Stimulated activated effector memory CD8-positive, alpha-beta T cell treated with anti-CD3 and anti-CD28 coated beads, Interleukin-12 subunit alpha, Interleukin-12 subunit beta, amount 100 ng/mL, for 72 hours (primary cell): ENCODE measurements around the gene RASA3.

ENCODE experiments used
- ATAC-seq: fragments of 150-1000 bp; cut with Tn5 transposase; 2 replicates; pipeline ENCODE4 v1.10.0; 2021
- DNase-seq, 2 donors: peaks; one replicate each; pipeline ENCODE4 v3.0.0; 2021 to 2022; ENCODE audit warnings: low spot score in 2 of 2
- H3K27ac Mint-ChIP-seq: one replicate; pipeline ENCODE4 v1.8.0; 2022; ENCODE audit warnings: mild to moderate bottlenecking, mixed read lengths
- H3K36me3 Mint-ChIP-seq: one replicate; pipeline ENCODE4 v1.8.0; 2022; ENCODE audit warnings: mild to moderate bottlenecking, mixed read lengths
- H3K4me1 Mint-ChIP-seq: one replicate; pipeline ENCODE4 v1.8.0; 2022; ENCODE audit warnings: mixed read lengths
- H3K4me3 Mint-ChIP-seq: one replicate; pipeline ENCODE4 v1.8.0; 2022; ENCODE audit warnings: mild to moderate bottlenecking, mixed read lengths
- H3K9me3 Mint-ChIP-seq: one replicate; pipeline ENCODE4 v1.8.0; 2022; ENCODE audit warnings: mixed read lengths

RASA3 gene

DNA sequence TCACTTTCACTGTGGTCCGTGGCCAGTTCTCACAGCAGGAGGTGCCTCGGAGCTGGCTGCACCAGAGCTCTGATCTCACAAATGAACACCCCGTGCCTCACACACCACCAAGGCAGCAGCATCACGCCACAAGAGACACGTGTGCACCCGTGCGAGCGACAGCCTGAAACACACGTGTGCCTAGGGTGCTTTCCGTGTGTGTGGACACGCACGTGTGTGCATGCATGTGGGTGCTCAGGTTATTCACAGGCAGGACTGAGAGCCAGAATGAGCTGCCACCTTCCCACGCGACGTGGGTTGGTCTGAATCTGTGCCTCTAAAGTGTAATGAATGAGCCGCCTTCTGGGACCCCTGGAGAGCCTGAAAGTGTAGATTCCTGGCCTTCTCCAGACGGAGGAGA lies 90.9 kb downstream of the RASA3 start:
- Mint-ChIP-seq H3K9me3 (no peaks in the 10 kb centered on the region), H3K4me1 (peaks cover 61% of the 10 kb centered on the region), H3K36me3 (peaks cover 80% of the 10 kb centered on the region), H3K27ac (no peak overlapping the region), H3K4me3 (no peak overlapping the region)
- ATAC-seq (no peak), DNase-seq (no peak)

GRCh38 chr13:114039471-114040141 lies 92.8 kb downstream of the RASA3 start:
- Mint-ChIP-seq H3K27ac (no peak overlapping the region), H3K4me3 (no peak overlapping the region), H3K36me3 (peaks cover 73% of the 10 kb centered on the region), H3K4me1 (peaks cover 46% of the 10 kb centered on the region), H3K9me3 (no peaks in the 10 kb centered on the region)
- no peak for DNase-seq
- ATAC-seq: no peak

DNA sequence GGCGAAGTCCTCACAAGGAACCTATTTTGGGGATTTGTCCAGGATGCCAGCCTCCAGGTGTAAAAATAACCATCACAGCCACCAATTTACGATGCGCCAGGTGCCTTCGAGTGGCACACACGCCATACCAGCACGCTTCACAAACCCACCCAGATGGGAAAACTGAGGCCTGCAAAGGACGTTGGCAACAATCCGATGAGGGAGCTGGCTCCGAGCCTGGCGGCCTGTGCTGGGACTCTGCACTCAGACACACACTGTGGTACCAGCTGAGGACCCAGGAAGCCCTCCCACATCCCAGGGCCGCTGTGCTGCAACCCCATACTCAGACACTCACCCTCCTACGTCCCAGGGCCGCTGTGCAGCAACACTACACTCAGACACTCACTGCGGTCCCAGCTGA lies 93.5 kb downstream of the RASA3 start:
- H3K4me3 Mint-ChIP-seq: no peak overlapping the region
- ATAC-seq: no peak
- no peak for DNase-seq
- H3K36me3 Mint-ChIP-seq: peaks cover 73% of the 10 kb centered on the region
- H3K4me1 Mint-ChIP-seq: peaks cover 47% of the 10 kb centered on the region
- no peaks in the 10 kb centered on the region for H3K9me3 Mint-ChIP-seq
- H3K27ac Mint-ChIP-seq: no peak overlapping the region

DNA sequence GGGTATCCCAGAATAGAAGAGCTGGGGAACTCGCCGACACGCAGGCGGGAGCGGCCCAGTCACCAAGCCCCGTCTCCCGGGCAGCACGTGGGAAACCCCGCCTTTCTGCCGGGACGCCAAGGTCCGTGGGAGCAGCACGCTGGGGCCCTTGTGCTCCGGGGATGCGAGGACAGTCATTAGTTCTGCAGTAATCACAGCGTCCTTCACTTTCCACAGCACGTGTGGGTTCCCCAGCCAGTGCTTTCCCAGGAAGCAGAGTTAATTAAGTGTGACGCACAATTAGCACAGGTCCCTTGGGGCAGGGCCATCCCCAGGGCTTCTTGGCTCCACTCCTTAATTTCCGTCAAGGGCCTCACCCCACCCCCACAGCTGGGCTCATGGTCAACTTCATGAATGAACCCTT lies 94.2 kb downstream of the RASA3 start:
- ATAC-seq (no peak), DNase-seq (no peak)
- Mint-ChIP-seq H3K4me3 (no peak overlapping the region), H3K9me3 (no peaks in the 10 kb centered on the region), H3K27ac (no peak overlapping the region), H3K36me3 (peaks cover 67% of the 10 kb centered on the region), H3K4me1 (peaks cover 47% of the 10 kb centered on the region)

DNA sequence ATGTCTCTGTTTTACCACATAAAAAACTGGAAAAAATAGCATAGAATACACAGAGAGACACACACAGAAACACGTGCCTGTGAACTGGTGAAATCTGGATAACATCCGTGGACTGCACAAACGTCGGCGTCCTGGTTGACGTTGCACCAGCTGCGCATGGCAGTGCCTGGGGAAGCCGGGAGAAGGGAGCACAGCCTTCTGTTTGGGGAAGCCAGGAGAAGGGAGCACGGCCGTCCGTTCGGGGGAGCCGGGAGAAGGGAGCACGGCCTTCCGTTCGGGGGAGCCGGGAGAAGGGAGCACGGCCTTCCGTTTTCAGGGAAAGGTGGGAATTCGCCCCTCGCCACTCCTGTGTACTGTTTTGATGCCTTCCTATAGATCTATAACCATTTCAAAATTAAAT lies 94.7 kb downstream of the RASA3 start:
- Mint-ChIP-seq H3K4me1 (peaks cover 42% of the 10 kb centered on the region), H3K9me3 (no peaks in the 10 kb centered on the region), H3K4me3 (no peak overlapping the region), H3K36me3 (peaks cover 62% of the 10 kb centered on the region), H3K27ac (peak overlapping the region; percentile 48)
- ATAC-seq: no peak
- no peak for DNase-seq

- ATAC-seq (no peak), DNase-seq (no peak)
- H3K27ac Mint-ChIP-seq: peak overlapping the region; percentile 58
- H3K9me3 Mint-ChIP-seq: no peaks in the 10 kb centered on the region
- H3K4me3 Mint-ChIP-seq: no peak overlapping the region
- H3K36me3 Mint-ChIP-seq: peaks cover 57% of the 10 kb centered on the region
- peaks cover 44% of the 10 kb centered on the region for H3K4me1 Mint-ChIP-seq
Measured at GRCh38 chr13:114035583-114036531, 96.6 kb downstream of the RASA3 start.

GRCh38 chr13:114035186-114035582 lies 97.2 kb downstream of the RASA3 start:
- ATAC-seq: no peak
- Mint-ChIP-seq H3K9me3 (no peaks in the 10 kb centered on the region), H3K4me1 (peaks cover 49% of the 10 kb centered on the region), H3K4me3 (no peak overlapping the region), H3K27ac (peak overlapping the region; percentile 78), H3K36me3 (peaks cover 53% of the 10 kb centered on the region)
- DNase-seq: no peak

- Mint-ChIP-seq H3K4me3 (no peak overlapping the region), H3K4me1 (peaks cover 55% of the 10 kb centered on the region), H3K36me3 (peaks cover 52% of the 10 kb centered on the region), H3K27ac (peak overlapping the region; percentile 78), H3K9me3 (no peaks in the 10 kb centered on the region)
- ATAC-seq (no peak), DNase-seq (no peak)
Measured at GRCh38 chr13:114034481-114034891, 97.9 kb downstream of the RASA3 start.

- no peaks in the 10 kb centered on the region for H3K9me3 Mint-ChIP-seq
- H3K4me1 Mint-ChIP-seq: peaks cover 51% of the 10 kb centered on the region
- ATAC-seq: no peak
- H3K4me3 Mint-ChIP-seq: no peak overlapping the region
- no peak for DNase-seq
- H3K27ac Mint-ChIP-seq: peak overlapping the region; percentile 78
- H3K36me3 Mint-ChIP-seq: peaks cover 48% of the 10 kb centered on the region
Measured at GRCh38 chr13:114033541-114034315, 98.7 kb downstream of the RASA3 start.

- Mint-ChIP-seq H3K36me3 (peaks cover 49% of the 10 kb centered on the region), H3K4me1 (peaks cover 46% of the 10 kb centered on the region), H3K4me3 (no peak overlapping the region), H3K27ac (peak overlapping the region; percentile 65), H3K9me3 (no peaks in the 10 kb centered on the region)
- DNase-seq (no peak), ATAC-seq (no peak)
Measured at GRCh38 chr13:114032126-114032799, 100.2 kb downstream of the RASA3 start.

DNA sequence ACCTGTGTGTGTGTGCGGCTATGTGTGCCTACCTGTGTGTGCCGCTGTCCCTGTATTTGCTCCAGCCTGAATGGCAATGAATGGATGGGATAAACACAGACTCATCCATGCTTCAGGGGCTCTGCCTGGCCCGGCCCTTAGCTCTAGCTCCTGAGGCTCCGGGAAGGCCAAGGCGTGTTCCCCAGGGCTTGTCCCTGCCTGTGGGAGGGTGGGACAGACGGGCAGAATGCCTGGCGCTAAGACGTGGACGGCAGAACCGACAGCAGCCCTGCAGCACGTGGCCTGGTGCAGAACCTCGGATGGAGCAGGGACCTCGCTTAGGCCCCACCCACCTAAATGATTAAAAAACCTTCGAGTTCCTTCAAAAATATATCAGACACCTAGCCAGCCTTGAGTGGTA lies 100.8 kb downstream of the RASA3 start:
- peaks cover 49% of the 10 kb centered on the region for H3K36me3 Mint-ChIP-seq
- ATAC-seq: no peak
- H3K9me3 Mint-ChIP-seq: no peaks in the 10 kb centered on the region
- H3K4me3 Mint-ChIP-seq: no peak overlapping the region
- DNase-seq: no peak
- H3K27ac Mint-ChIP-seq: peak overlapping the region; percentile 65
- peaks cover 41% of the 10 kb centered on the region for H3K4me1 Mint-ChIP-seq

DNA sequence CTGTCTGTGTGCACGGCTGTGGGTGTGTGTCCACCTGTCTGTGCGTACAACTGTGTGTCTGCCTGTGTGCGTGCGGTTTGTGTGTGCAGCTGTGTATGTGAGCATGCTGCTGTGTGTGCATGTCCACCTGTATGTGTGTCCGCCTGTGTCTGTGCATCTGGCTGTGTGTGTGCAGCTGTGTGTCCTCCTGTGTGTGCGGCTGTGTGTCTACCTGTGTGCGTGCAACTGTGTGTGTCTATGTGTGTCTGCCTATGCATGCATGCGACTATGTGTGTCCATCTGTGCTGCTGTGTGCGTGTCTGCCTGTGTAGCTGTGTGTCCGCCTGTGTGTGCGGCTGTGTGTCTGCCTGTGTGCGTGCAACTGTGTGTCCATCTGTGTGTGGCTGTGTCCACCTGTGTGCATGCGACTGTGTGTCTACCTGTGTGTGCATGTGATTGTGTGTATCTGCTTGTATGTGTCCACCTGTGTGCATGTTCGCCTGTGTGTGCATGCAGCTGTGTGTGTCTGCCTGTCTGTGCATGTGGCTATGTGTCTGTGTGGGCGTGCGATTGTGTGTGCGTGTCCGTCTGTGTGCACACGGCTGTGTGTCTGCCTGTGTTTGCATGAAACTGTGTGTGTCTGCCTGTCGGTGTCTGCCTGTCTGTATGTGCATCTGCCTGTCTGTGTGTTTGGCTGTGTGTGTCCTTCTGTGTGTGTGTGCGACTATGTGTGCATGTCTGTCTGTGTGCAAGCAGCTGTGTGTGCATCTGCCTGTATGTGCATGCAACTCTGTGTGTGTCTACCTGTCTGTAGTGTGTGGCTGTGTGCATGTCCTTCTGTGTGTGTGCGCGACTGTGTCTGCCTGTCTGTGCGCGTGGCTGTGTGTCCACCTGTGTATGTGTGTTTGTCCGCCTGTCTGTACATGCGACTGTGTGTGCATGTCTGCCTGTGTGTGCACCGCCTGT lies 101.5 kb downstream of the RASA3 start:
- no peak for DNase-seq
- peak overlapping the region; percentile 65 for H3K27ac Mint-ChIP-seq
- H3K4me3 Mint-ChIP-seq: no peak overlapping the region
- peaks cover 41% of the 10 kb centered on the region for H3K4me1 Mint-ChIP-seq
- H3K36me3 Mint-ChIP-seq: peaks cover 49% of the 10 kb centered on the region
- peak; percentile 31 for ATAC-seq
- H3K9me3 Mint-ChIP-seq: no peaks in the 10 kb centered on the region

DNA sequence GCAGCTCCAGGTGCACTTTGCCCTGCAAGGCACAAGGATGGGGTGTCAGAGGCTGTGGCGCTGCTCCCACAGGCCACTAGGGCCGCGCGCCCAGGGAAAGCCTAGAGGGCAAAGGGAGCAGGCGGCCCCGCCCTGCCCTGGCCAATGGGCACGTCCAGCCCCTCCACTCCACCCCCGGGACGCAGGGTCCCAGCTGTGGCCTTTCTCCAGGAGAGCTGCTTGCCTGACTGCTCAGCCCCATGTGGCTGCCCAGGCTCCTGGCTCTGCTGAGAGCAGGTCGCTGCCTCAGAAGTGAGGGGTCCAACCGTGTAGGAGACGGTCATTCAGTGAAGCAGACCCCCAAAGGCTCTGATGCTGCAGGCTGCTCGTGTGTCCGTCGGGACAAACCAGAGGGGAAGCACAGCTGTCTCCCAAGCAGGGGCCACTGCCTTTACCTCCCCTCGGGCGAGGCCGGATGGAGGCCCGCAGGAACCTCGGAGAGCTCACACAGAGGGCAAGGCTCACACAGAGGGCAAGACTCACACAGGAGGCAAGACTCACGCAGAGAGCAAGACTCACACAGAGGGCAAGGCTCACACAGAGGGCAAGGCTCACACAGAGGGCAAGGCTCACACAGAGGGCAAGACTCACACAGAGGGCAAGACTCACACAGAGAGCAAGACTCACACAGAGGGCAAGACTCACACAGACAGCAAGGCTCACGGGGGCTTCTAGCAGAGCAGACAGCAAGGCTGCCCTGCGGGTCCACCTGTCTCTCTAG lies 102.4 kb downstream of the RASA3 start:
- ATAC-seq (peak; percentile 24), DNase-seq (no peak)
- H3K4me3 Mint-ChIP-seq: no peak overlapping the region
- H3K9me3 Mint-ChIP-seq: no peaks in the 10 kb centered on the region
- peaks cover 53% of the 10 kb centered on the region for H3K36me3 Mint-ChIP-seq
- peaks cover 41% of the 10 kb centered on the region for H3K4me1 Mint-ChIP-seq
- peak overlapping the region; percentile 74 for H3K27ac Mint-ChIP-seq
